ENCODE results near the gene WWP2. TPM values are rescaled to one million over a fixed set of nuclear protein-coding genes. Genes with fewer than 3 reads are reported as not detected.

WWP2 gene
- total RNA-seq, 1 experiment from 2014 or later, result 40.2 TPM

GRCh38 chr16:69822174-69822935, 60.2 kb downstream of the WWP2 start:
- no peak overlapping the region for H2BK15ac ChIP-seq (ENCODE audit: low read depth, low read length)
- Mint-ChIP-seq H3K4me3 (no peak overlapping the region), H3K4me1 (peaks cover 15 to 23% of the 10 kb centered on the region in 2 experiments), H3K27ac (peak overlapping the region in 2 of 3 experiments; percentile 25 to 29; a peak in 2 of 7 replicates), H3K27me3 (ENCODE audit: low read depth) (no peaks in the 10 kb centered on the region), H3K36me3 (ENCODE audit: insufficient read depth in 1 of 3, low read depth in 3 of 3) (peaks cover 4 to 9% (median 8%) of the 10 kb centered on the region in 3 experiments; a peak in 6 of 7 replicates), H3K9me3 (peaks cover 0 to 2% of the 10 kb centered on the region in 2 experiments; a peak in 2 of 5 replicates)
- DNase-seq, result no peak
- no peaks in the 10 kb centered on the region for H3K9me3 ChIP-seq (ENCODE audit: control insufficient read depth, low read depth, low read length)
- no CpG with 5 or more reads among the region's 11 CpGs for WGBS (ENCODE audit: extremely low coverage, insufficient read length, low lambda C conversion rate)
- H3K23ac ChIP-seq (ENCODE audit: insufficient read length, low read depth, low read length), result no peak overlapping the region
- no peak overlapping the region for H3K4ac ChIP-seq (ENCODE audit: low read depth, low read length)
- no peaks in the 10 kb centered on the region for H3K23me2 ChIP-seq (ENCODE audit: insufficient read length, low read depth, low read length, poor library complexity, severe bottlenecking)
- H2BK120ac ChIP-seq (ENCODE audit: low read depth, low read length, poor library complexity, severe bottlenecking), result no peak overlapping the region
- H2BK5ac ChIP-seq (ENCODE audit: insufficient read length, low read length), result no peak overlapping the region
- H2BK20ac ChIP-seq (ENCODE audit: low read depth, low read length, poor library complexity, severe bottlenecking), result no peak overlapping the region
- H2AFZ ChIP-seq (ENCODE audit: low read length), result no peak overlapping the region
- no peaks in the 10 kb centered on the region for H3K79me1 ChIP-seq (ENCODE audit: insufficient read depth, low read depth, low read length, poor library complexity, severe bottlenecking)
- no peak overlapping the region for H4K8ac ChIP-seq (replicated peaks; ENCODE audit: insufficient read length, low read depth, low read length)
- no peak overlapping the region for H3K56ac ChIP-seq (ENCODE audit: insufficient read length, low read depth, low read length)
- H3K27me3 ChIP-seq (ENCODE audit: insufficient read depth, low read length), result no peaks in the 10 kb centered on the region
- H2AK5ac ChIP-seq (ENCODE audit: insufficient read length, low read length), result no peak overlapping the region
- no peak overlapping the region for H3K27ac ChIP-seq (ENCODE audit: insufficient read length, low read depth, low read length)
- H3K9ac ChIP-seq (ENCODE audit: extremely low read depth, insufficient read length, low read length), result no peak overlapping the region
- peaks cover 2% of the 10 kb centered on the region; the same call in 1 of the 2 replicates for H3K4me1 ChIP-seq (ENCODE audit: insufficient read depth, low read length)
- H3K14ac ChIP-seq (ENCODE audit: insufficient read depth, low read length), result no peak overlapping the region
- H3K4me2 ChIP-seq (ENCODE audit: insufficient read depth, insufficient read length, low read length), result no peak overlapping the region
- H3K79me2 ChIP-seq (ENCODE audit: insufficient read depth, low read length), result no peaks in the 10 kb centered on the region
- H2BK12ac ChIP-seq (ENCODE audit: insufficient read length, low read depth, low read length), result no peak overlapping the region
- no peak overlapping the region for H3T11ph ChIP-seq (ENCODE audit: low read length)
- no peak overlapping the region for H3K18ac ChIP-seq (ENCODE audit: insufficient read length, low read depth, low read length)
- no peak overlapping the region for H4K5ac ChIP-seq (ENCODE audit: insufficient read length, low read depth, low read length)
- no peak overlapping the region for H4K91ac ChIP-seq (ENCODE audit: insufficient read length, low read depth, low read length)
- H4K20me1 ChIP-seq (ENCODE audit: control insufficient read depth, insufficient read depth, insufficient read length), result no peaks in the 10 kb centered on the region
- TF ChIP-seq CTCF (conservative IDR thresholded peaks at IDR 0.05), result no peak

Data from H9 (cell line).